ENCODE data around the gene RIMS4. TPM values are rescaled to one million over a fixed set of nuclear protein-coding genes. Genes with fewer than 3 reads are reported as not detected.
A peak's percentile ranks its signal among the peaks of the same experiment; 100 is the strongest.

The RIMS4 gene
- total and polyA plus RNA-seq, 2 of the 8 experiments (the other 6 are each of a cell fraction or from before 2014, with no cell fraction given), result 13.3 to 44.2 TPM

- H3K4me2 ChIP-seq (ENCODE audit: insufficient read depth in 1 of 2, low read depth in 2 of 2, low read length in 2 of 2), result no peak overlapping the region
- DNase-seq (ENCODE audit: low read depth in 1 of 2, low spot score in 2 of 2), result peak in 1 of 2 experiments; percentile 17
- no peaks in the 10 kb centered on the region for H3K27me3 ChIP-seq (replicated peaks in 1 of 4; ENCODE audit: control insufficient read depth in 3 of 4, extremely low read depth in 1 of 4, insufficient read depth in 3 of 4, low read length in 3 of 4)
- H3K4me3 ChIP-seq (ENCODE audit: extremely low read depth in 1 of 4, insufficient read depth in 2 of 4, low read depth in 3 of 4, low read length in 4 of 4), result no peak overlapping the region
- no peak overlapping the region for H3K4ac ChIP-seq (replicated peaks; ENCODE audit: insufficient read length, low read depth, low read length)
- H2BK120ac ChIP-seq (replicated peaks; ENCODE audit: low read depth, low read length), result no peak overlapping the region
- peak overlapping the region; percentile 43; the same call in 1 of the 2 replicates for H4K8ac ChIP-seq (ENCODE audit: extremely low read depth, insufficient read depth, low read length)
- no peaks in the 10 kb centered on the region for H3K23me2 ChIP-seq (ENCODE audit: low read depth, low read length)
- WGBS, 2 experiments (ENCODE audit: extremely low coverage in 1 of 2, insufficient coverage in 1 of 2, insufficient read length in 1 of 2, insufficient replicate concordance in 2 of 2, low coverage in 1 of 2, low lambda C conversion rate in 2 of 2, missing lambda C conversion rate in 1 of 2), result 95% methylated on average over 5 of the region's 5 CpGs; no CpG with 5 or more reads in 1 of the 2 experiments
- no peak overlapping the region for H3K14ac ChIP-seq (ENCODE audit: insufficient read length)
- POLR2A ChIA-PET (ENCODE audit: partially characterized antibody), result no interaction called here
- no peak overlapping the region for H2BK20ac ChIP-seq (ENCODE audit: low read length)
- H2BK15ac ChIP-seq (ENCODE audit: low read length), result no peak overlapping the region
- H3K79me2 ChIP-seq (ENCODE audit: control insufficient read depth in 1 of 2, insufficient read depth in 2 of 2, low read length in 2 of 2), result no peaks in the 10 kb centered on the region
- H2AK5ac ChIP-seq (ENCODE audit: low read depth, low read length), result no peak overlapping the region
- H3K9ac ChIP-seq (replicated peaks in 1 of 4; ENCODE audit: extremely low read depth in 1 of 4, low read depth in 3 of 4, low read length in 3 of 4), result no peak overlapping the region
- CTCF ChIA-PET (ENCODE audit: partially characterized antibody), result interaction anchor here (1.1 kb wide), 2 partner anchors 43 to 47 kb away, joined by 3 read pairs; no protein-coding TSS in a partner anchor
- H4K5ac ChIP-seq (ENCODE audit: insufficient read length, low read depth, low read length), result no peak overlapping the region
- no peak overlapping the region for H2BK5ac ChIP-seq (ENCODE audit: low read depth, low read length)
- H3K36me3 ChIP-seq (ENCODE audit: control insufficient read depth in 2 of 4, insufficient read depth in 4 of 4, low read length in 3 of 4), result no peaks in the 10 kb centered on the region
- H3K9me3 ChIP-seq (ENCODE audit: insufficient read depth in 2 of 2, low read depth in 1 of 2, low read length in 1 of 2), result peaks cover 0 to 5% of the 10 kb centered on the region in 2 experiments; a peak in 1 of 4 replicates
- FAIRE-seq, result no peak
- no peaks in the 10 kb centered on the region for H3K79me1 ChIP-seq (ENCODE audit: low read depth, low read length)
- H3K4me1 ChIP-seq (replicated peaks in 1 of 4; ENCODE audit: control insufficient read depth in 3 of 4, insufficient read depth in 4 of 4, low read length in 3 of 4), result no peaks in the 10 kb centered on the region
- H2BK12ac ChIP-seq (ENCODE audit: low read depth, low read length), result no peak overlapping the region
- H3K23ac ChIP-seq (ENCODE audit: insufficient read length), result no peak overlapping the region
- H3K27ac ChIP-seq (ENCODE audit: low read depth, low read length), result no peak overlapping the region
- H3K18ac ChIP-seq (ENCODE audit: extremely low read depth, low read length), result no peak overlapping the region
- H4K20me1 ChIP-seq (replicated peaks in 1 of 2; ENCODE audit: control insufficient read depth in 1 of 2, insufficient read depth in 2 of 2, low read length in 2 of 2), result no peaks in the 10 kb centered on the region
- no peak overlapping the region for H3K56ac ChIP-seq (replicated peaks; ENCODE audit: insufficient read length, low read depth, low read length)
- no peak overlapping the region for H4K91ac ChIP-seq (replicated peaks; ENCODE audit: insufficient read length, low read length)
- H2AFZ ChIP-seq (ENCODE audit: low read length), result no peak overlapping the region
- no peak for TF ChIP-seq ZNF274 (IDR thresholded peaks at IDR 0.05; ENCODE audit: borderline replicate concordance, extremely low read depth, low read length)
- no peak for TF ChIP-seq JUND (IDR thresholded peaks at IDR 0.05; ENCODE audit: low read length)
- no peak for TF ChIP-seq SP2 (IDR thresholded peaks at IDR 0.05; ENCODE audit: low read length)
- no peak for TF ChIP-seq POLR2AphosphoS5 (IDR thresholded peaks at IDR 0.05; ENCODE audit: low read depth, low read length)
- no peak for TF ChIP-seq TBP (IDR thresholded peaks at IDR 0.05; ENCODE audit: low read depth, low read length)
- no peak for TF ChIP-seq GABPA (IDR thresholded peaks at IDR 0.05; ENCODE audit: borderline replicate concordance, insufficient read depth, low read length)
Observed at GRCh38 chr20:44843876-44844275, 33.5 kb upstream of the RIMS4 start.

All from H1 (cell line).